GM06990 (cell line): Measurements from ENCODE around the gene C20orf204.
A peak's percentile ranks its signal among the peaks of the same experiment; 100 is the strongest.

ENCODE experiments used
- DNase-seq: peaks from one replicate; pipeline ENCODE4 v3.0.0-alpha.2; 2011; ENCODE audit not compliant: insufficient read length; ENCODE audit errors: extremely low read depth
- H3K27me3 ChIP-seq: replicated peaks from 2 replicates; pipeline ENCODE4 v1.6.0; 2011; ENCODE audit warnings: low read length; ENCODE audit not compliant: control insufficient read depth, insufficient read depth
- H3K36me3 ChIP-seq: 2 replicates; pipeline ENCODE4 v1.5.1; 2011; ENCODE audit warnings: low read length; ENCODE audit not compliant: control insufficient read depth, insufficient read depth
- H3K4me3 ChIP-seq: replicated peaks from 2 replicates; pipeline ENCODE4 v1.5.1; 2011; ENCODE audit warnings: low read depth, mild to moderate bottlenecking, control low read depth, low read length
- CTCF ChIP-seq: IDR thresholded peaks from 2 replicates; pipeline ENCODE4 v1.5.1; 2011; ENCODE audit warnings: low read length, control low read depth, mild to moderate bottlenecking, inconsistent platforms; ENCODE audit not compliant: insufficient read depth, poor library complexity, severe bottlenecking

C20orf204 gene

DNA sequence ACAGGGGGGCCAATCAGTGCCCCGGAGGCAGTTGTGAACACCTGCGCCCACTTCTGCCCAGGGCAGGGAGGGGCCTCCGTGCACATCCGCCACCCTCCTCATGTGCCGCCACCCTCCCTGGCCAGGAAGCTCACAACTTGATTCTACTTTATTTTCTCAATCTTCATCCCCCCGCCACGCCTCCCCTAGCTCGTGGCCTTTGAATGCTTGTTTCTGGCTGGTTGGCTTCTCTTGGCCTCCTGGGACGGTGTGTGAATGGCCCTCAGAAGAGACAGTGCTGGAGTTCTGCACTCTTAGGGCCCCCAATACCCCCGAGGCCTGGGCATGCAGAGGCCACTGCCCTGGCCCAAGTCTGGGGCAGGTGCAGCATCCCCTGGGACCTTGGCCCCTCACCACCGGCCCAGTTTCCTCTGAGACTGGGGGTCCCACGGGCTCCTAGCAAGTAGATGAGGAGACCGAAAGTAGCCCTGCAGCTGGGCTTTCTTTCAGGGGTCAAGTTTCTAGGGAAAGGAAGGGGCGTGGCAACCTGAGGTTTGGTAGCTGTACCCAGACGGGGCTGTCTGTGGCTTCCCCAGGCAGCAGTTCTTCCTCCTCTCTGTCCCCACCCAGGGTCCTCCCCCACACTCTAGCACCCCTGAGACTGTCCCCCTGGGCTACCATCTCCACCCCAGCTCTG lies 42.0 kb downstream of the C20orf204 start:
- peaks cover 21% of the 10 kb centered on the region for H3K36me3 ChIP-seq
- DNase-seq: peak; percentile 73
- no peaks in the 10 kb centered on the region; the same call in 1 of the 2 replicates for H3K27me3 ChIP-seq
- TF ChIP-seq CTCF: no peak
- H3K4me3 ChIP-seq: peak overlapping the region; percentile 84

- Histone ChIP-seq H3K36me3 (peaks cover 16% of the 10 kb centered on the region), H3K4me3 (peak overlapping the region; percentile 84), H3K27me3 (no peaks in the 10 kb centered on the region; the same call in 1 of the 2 replicates)
- TF ChIP-seq CTCF: no peak
- no peak for DNase-seq
Observed at GRCh38 chr20:64078934-64079272, 42.9 kb downstream of the C20orf204 start.

DNA sequence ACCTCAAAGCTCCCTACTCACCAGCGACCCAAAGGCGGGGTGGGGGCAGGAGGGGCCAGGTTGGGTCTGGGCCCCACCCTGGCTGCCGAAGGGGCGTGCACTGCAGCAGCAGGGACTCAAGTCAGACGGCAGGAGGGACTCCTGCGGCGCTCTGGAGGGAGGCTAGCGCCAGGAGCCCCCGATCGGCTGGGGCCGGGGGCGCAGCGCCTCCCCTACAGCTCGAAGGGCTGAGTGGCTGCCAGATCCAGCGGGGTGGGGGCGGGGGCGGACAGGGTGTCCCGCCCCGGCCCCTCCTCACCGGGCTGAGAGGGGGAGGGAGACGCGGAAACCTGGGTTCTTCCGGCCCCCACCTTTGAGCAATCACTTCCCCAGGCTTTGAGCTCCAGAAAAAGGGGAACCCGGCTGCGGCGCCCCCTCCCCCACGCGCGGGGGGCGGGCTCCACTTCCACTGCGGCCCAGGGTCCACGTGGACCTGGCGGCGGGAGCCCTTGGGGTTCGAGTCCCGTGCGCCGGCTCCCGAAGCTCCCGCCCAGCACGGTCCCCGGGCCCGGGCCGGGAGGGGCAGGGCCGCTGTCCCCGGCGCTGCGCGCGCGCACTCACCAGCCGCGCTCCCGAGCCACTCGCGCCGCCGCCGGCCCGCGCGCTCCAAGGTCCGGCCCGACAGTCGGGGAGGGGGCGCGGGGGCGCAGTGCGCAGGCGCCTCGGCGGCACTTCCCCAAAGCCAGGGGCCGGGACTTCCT lies 43.5 kb downstream of the C20orf204 start, which contains the start of gene RGS19:
Gene RGS19, minus strand, starts transcription at position 246 of the 740 bp plus-strand sequence. CDS start 2,632 bp downstream, outside the sequence.
- Histone ChIP-seq H3K4me3 (peak within 1 kb of the TSS; percentile 84), H3K27me3 (peaks cover 2% of the 10 kb centered on the region), H3K36me3 (peaks cover 11% of the 10 kb centered on the region)
- peak; percentile 89 for DNase-seq
- TF ChIP-seq CTCF: no peak

GRCh38 chr20:64080013-64080812 lies 44.2 kb downstream of the C20orf204 start, which contains the start of gene OPRL1:
TSS of gene OPRL1 (plus strand) at chr20:64080082. CDS start at chr20:64092721, 12,639 bp downstream.
- H3K27me3 ChIP-seq: peaks cover 4% of the 10 kb centered on the region
- TF ChIP-seq CTCF: no peak
- H3K4me3 ChIP-seq: peak within 1 kb of the TSS; percentile 84
- DNase-seq: peak; percentile 68
- peaks cover 7% of the 10 kb centered on the region for H3K36me3 ChIP-seq

DNA sequence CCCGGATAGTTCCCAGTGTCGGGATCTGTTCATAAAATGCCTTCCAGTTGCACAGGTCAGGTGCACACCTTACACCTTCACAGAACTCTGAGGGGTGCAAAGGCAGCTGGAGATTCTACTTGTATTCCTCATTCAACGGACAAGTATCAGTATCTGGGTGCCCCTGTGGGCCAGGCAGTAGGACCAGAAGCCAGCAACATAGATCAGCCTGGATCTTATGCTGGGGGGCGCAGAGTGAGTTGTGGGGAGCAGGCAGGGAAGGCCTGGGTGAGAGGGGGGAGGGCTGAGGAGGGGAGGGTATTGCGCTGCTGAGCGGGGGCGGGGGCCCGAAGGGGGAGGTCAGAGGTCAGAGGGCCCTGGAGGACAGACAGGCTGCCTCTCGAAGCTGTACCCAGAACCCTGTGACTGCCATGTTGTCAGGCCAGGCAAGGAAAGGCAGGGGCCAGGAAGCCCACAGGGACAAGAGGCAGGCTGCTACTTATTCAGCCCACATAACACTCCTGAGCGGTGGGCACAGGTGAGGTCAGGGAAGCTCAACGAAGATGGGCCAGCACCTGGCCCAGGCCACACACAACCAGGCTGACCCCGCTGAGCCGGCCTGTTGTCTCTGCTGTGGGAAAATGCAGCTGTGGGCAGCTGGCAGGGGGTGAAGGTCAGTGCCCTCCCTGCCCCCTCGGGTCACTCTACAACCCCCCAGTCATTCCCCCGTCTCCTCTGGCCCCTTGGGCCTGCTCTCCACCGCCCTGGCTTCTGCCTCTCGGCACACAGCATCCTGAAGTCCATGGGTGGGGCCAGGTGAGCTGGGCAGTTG lies 45.0 kb downstream of the C20orf204 start:
- TF ChIP-seq CTCF: no peak
- H3K36me3 ChIP-seq: peaks cover 2% of the 10 kb centered on the region
- H3K4me3 ChIP-seq: no peak overlapping the region
- DNase-seq: no peak
- H3K27me3 ChIP-seq: peaks cover 4% of the 10 kb centered on the region
